OCI-LY1 (cell line): Measurements from ENCODE around the gene PDXDC1.
A peak's percentile ranks its signal among the peaks of the same experiment; 100 is the strongest.
"Not testable (repeated sequence)": the region's sequence is repeated elsewhere in the genome, so short reads cannot be mapped to it uniquely, and the experiment has no call there.

Experiments used
- H2AFZ ChIP-seq: fragments of 200-600 bp; sonication (generic), shearing (Covaris generic); 2 replicates; pipeline ENCODE4 v1.6.0; 2014; ENCODE audit warnings: antibody characterized with exemption, mild to moderate bottlenecking, low read length
- H3F3A ChIP-seq: fragments of 200-600 bp; sonication (generic), shearing (Covaris generic); 2 replicates; pipeline ENCODE4 v1.6.0; 2014; ENCODE audit warnings: mild to moderate bottlenecking, antibody characterized with exemption, low read length, moderate library complexity; ENCODE audit not compliant: insufficient read depth
- H3K27ac ChIP-seq: fragments of 200-600 bp; sonication (generic); 2 replicates; pipeline ENCODE4 v1.5.1; 2014; ENCODE audit warnings: low read length, mixed run types, mild to moderate bottlenecking, low read depth; ENCODE audit not compliant: poor library complexity, severe bottlenecking
- H3K27me3 ChIP-seq: fragments of 200-600 bp; sonication (generic); 2 replicates; pipeline ENCODE4 v1.6.0; 2014; ENCODE audit warnings: antibody characterized with exemption, mild to moderate bottlenecking, low read length, moderate library complexity; ENCODE audit not compliant: insufficient read depth
- H3K36me3 ChIP-seq: fragments of 200-600 bp; sonication (generic); 2 replicates; pipeline ENCODE4 v1.6.1; 2014; ENCODE audit warnings: mild to moderate bottlenecking, antibody characterized with exemption, low read length, moderate library complexity, mixed read lengths; ENCODE audit not compliant: insufficient read depth
- H3K4me1 ChIP-seq: fragments of 200-600 bp; sonication (generic); 2 replicates; pipeline ENCODE4 v1.5.1; 2014; ENCODE audit warnings: mild to moderate bottlenecking, low read length, moderate library complexity; ENCODE audit not compliant: insufficient read depth, severe bottlenecking
- H3K4me2 ChIP-seq: fragments of 200-600 bp; sonication (generic), shearing (Covaris generic); 2 replicates; pipeline ENCODE4 v1.6.1; 2014; ENCODE audit warnings: low read length
- H3K4me3 ChIP-seq: fragments of 200-600 bp; sonication (generic); 2 replicates; pipeline ENCODE4 v1.5.1; 2014; ENCODE audit warnings: low read length, low read depth, mild to moderate bottlenecking, mixed read lengths; ENCODE audit not compliant: poor library complexity, severe bottlenecking
- H3K79me2 ChIP-seq: fragments of 200-600 bp; shearing (Covaris generic); 2 replicates; pipeline ENCODE4 v1.6.1; 2016; ENCODE audit warnings: mixed run types, low read length, mixed read lengths; ENCODE audit not compliant: insufficient read depth
- H3K9ac ChIP-seq: fragments of 200-600 bp; sonication (generic), shearing (Covaris generic); 2 replicates; pipeline ENCODE4 v1.6.1; 2014; ENCODE audit warnings: mild to moderate bottlenecking, low read length, mixed read lengths
- H3K9me2 ChIP-seq: fragments of 200-600 bp; sonication (generic), shearing (Covaris generic); 2 replicates; pipeline ENCODE4 v1.6.1; 2014; ENCODE audit warnings: low read depth, mild to moderate bottlenecking, low read length, mixed read lengths
- H3K9me3 ChIP-seq: fragments of 200-600 bp; shearing (Covaris generic); 2 replicates; pipeline ENCODE4 v1.6.1; 2014; ENCODE audit warnings: low read length, mixed read lengths
- H4K20me1 ChIP-seq: fragments of 200-600 bp; sonication (generic), shearing (Covaris generic); 2 replicates; pipeline ENCODE4 v1.6.0; 2016; ENCODE audit warnings: mild to moderate bottlenecking, low read length; ENCODE audit not compliant: insufficient read depth

Gene PDXDC1

DNA sequence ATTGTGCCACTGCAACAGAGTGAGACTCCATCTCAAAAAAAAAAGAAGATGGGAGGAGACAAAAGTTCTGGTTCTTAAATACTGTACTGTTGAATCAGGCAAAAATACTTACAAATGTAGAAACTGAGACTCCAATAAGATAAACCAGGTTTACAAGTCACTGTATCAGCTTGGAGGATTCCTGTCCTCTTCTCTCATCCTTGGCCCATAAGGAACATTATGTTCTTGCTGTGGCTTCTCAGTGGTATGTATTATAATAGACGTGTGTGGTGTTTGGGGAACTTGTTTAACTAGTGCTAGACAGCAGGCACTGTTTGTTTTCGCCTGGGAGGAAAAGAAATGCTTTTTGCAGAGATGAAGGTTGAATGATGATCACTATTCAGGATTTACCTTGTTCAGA lies 7.7 kb downstream of the PDXDC1 start:
- peaks cover 14% of the 10 kb centered on the region; the same call in 1 of the 2 replicates for H3K79me2 ChIP-seq
- H3K36me3 ChIP-seq, result peaks cover 20% of the 10 kb centered on the region; the same call in 1 of the 2 replicates
- peaks cover 22% of the 10 kb centered on the region for H3K4me1 ChIP-seq
- H3K9me3 ChIP-seq, H3K4me3 ChIP-seq, H3K9me2 ChIP-seq, H3K9ac ChIP-seq, H3K4me2 ChIP-seq, H2AFZ ChIP-seq, H3K27ac ChIP-seq, H4K20me1 ChIP-seq, H3F3A ChIP-seq, H3K27me3 ChIP-seq: not testable (repeated sequence)

DNA sequence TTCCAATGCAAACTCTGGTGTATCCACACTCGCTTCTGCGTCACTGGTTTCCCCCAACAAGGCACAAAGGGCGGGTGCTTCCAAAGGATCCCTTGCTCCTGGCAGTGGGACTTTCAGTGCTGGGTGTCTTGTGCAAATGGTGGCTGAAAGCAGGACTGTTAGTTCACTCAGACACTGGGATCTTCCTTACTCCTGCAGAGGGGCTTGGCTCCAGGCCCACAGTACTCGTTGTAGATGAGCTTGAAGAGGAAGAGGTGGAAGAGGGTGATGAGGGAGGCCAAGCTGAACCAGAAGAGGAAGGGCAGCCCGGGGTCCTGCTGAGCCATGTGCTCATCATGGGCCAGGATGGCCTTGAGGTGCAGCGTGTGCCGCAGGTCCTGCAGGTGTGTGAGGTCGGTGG lies 13.3 kb downstream of the PDXDC1 start:
- H3K9me3 ChIP-seq, H2AFZ ChIP-seq, H3K27me3 ChIP-seq, H3K4me2 ChIP-seq, H3F3A ChIP-seq, H3K4me3 ChIP-seq, H4K20me1 ChIP-seq, H3K9me2 ChIP-seq, H3K9ac ChIP-seq, H3K27ac ChIP-seq: not testable (repeated sequence)
- H3K36me3 ChIP-seq, result peaks cover 24% of the 10 kb centered on the region
- peaks cover 24% of the 10 kb centered on the region; the same call in 1 of the 2 replicates for H3K79me2 ChIP-seq
- peaks cover 12% of the 10 kb centered on the region for H3K4me1 ChIP-seq

DNA sequence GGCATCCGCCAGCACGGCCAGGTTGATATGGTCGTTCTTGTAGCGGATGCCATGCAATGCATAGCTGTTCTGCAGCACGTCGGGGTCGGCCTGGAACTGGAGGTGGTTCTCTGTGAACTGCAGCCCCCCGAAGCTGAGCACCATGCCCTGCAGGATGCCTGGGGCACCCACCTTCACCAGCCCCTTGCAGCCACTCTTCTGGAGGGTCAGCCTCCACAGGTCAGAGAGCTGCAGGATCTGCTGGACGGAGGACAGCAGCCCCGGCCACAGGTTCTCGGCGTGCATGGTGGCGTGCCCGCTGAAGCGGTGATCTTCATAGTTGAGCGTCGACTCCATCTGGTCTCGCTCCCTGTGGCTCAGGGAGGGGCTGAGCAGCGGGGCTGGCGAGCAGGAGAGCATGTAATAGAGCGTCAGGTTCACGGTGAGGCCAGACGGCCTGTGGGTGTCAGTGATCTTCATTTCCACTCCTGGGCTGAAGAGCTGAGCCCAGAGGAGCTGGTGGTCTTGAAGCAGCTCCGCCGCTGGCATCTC lies 13.9 kb downstream of the PDXDC1 start:
- H4K20me1 ChIP-seq, H3K9me3 ChIP-seq, H2AFZ ChIP-seq, H3K9ac ChIP-seq, H3K27me3 ChIP-seq, H3K9me2 ChIP-seq, H3K4me3 ChIP-seq, H3F3A ChIP-seq: not testable (repeated sequence)
- Histone ChIP-seq H3K36me3 (peaks cover 24% of the 10 kb centered on the region), H3K4me1 (peaks cover 12% of the 10 kb centered on the region), H3K79me2 (peaks cover 22% of the 10 kb centered on the region; the same call in 1 of the 2 replicates), H3K4me2 (peak overlapping the region; percentile 36; the same call in 1 of the 2 replicates), H3K27ac (peak overlapping the region; percentile 11)

DNA sequence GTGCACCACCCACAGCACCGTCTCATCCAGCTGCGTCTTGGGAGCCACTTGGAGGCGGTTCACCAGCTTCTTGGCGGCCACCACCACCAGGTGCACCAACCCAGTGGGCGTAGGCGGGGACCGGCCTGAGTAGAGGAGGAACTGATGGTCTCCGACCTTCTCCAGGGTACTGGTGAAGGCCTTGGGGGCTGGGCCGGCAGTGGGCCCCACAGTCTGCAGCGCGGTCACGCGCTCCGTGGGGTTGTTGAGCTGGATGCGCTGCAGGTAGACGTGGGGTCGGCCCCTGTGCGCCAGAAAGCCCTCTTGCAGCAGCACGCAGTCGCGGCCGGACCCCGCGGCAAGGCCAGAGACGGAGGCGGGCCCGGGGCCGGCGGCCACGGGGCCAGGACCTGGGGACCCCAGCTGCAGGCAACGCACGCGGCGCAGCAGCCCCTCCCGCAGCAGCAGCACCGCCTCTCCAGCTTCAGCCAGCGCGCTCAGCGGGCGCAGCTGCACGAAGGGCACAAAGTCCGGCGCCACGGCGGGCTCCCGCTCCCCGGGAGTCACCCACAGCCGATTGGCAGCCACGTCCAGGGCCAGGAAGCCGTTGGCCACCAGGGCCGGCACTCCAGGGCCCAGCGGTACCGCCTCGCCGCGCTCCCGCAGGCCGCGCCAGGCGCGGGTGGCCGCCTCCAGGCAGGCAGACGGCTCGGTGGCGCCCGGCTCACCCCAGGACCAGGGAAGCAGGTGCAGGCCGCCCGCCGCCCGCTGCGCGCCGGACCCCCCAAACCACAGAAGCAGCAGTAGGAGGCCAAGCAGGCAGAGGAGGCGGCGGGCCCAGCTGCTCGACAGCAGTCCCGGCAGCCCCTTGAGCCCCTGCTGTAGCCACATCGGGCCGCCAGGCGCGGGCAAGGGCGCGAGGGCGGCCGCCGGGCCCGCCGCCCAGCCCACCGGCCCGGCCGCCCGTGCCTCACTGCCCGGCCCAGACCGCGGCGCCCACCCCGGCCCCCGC lies 14.8 kb downstream of the PDXDC1 start:
- Histone ChIP-seq H3K4me2 (peak overlapping the region; percentile 36; the same call in 1 of the 2 replicates), H3K79me2 (peaks cover 20% of the 10 kb centered on the region; the same call in 1 of the 2 replicates)
- H3K4me3 ChIP-seq, result not testable (repeated sequence)

DNA sequence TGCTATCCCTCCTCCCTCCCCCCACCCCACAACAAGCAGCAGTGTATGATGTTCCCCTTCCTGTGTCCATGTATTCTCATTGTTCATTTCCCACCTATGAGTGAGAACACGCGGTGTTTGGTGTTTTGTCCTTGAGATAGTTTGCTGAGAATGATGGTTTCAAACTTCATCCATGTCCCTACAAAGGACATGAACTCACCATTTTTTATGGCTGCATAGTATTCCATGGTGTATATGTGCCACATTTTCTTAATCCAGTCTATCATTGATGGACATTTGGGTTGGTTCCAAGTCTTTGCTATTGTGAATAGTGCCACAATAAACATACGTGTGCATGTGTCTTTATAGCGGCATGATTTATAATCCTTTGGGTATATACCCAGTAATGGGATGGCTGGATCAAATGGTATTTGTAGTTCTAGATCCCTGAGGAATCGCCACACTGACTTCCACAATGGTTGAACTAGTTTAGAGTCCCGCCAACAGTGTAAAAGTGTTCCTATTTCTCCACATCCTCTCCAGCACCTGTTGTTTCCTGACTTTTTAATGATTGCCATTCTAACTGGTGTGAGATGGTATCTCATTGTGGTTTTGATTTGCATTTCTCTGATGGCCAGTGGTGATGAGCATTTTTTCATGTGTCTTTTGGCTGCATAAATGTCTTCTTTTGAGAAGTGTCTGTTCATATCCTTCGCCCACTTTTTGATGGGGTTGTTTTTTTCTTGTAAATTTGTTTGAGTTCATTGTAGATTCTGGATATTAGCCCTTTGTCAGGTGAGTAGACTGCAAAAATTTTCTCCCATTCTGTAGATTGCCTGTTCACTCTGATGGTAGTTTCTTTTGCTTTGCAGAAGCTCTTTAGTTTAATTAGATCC lies 18.7 kb downstream of the PDXDC1 start:
- not testable (repeated sequence) for H3F3A ChIP-seq, H2AFZ ChIP-seq, H3K79me2 ChIP-seq, H3K36me3 ChIP-seq, H3K9me3 ChIP-seq, H3K27me3 ChIP-seq, H3K27ac ChIP-seq, H3K9ac ChIP-seq, H3K4me1 ChIP-seq, H3K9me2 ChIP-seq, H4K20me1 ChIP-seq, H3K4me3 ChIP-seq, H3K4me2 ChIP-seq

More for the DNA sequence above, 14.8 kb downstream of the PDXDC1 start:
- Histone ChIP-seq H3K36me3 (peaks cover 23% of the 10 kb centered on the region), H3K27ac (peak overlapping the region; percentile 11), H3K4me1 (peaks cover 12% of the 10 kb centered on the region)
- not testable (repeated sequence) for H3K9me3 ChIP-seq, H3K27me3 ChIP-seq, H3K9me2 ChIP-seq, H3K9ac ChIP-seq, H2AFZ ChIP-seq, H4K20me1 ChIP-seq, H3F3A ChIP-seq

DNA sequence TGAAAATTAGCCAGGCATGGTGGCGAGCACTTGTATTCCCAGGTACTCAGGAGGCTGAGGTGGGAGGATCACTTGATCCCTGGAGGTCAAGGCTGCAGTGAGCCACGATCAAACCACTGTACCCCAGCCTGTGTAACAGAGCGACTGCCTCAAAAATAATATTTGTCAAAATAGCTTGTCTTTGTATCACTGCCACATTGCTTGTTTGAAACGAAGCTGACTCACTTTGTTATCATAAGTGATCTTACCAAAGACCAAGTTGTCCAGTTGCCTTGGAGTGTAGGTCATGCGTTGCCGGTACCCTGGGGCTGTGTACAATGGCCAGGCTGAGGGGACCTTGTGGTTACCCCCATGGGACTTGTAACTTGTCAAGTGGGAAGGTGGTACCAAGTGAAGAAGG lies 21.9 kb downstream of the PDXDC1 start:
- H4K20me1 ChIP-seq, H3K4me3 ChIP-seq, H3F3A ChIP-seq, H2AFZ ChIP-seq, H3K9me3 ChIP-seq, H3K9ac ChIP-seq, H3K27ac ChIP-seq, H3K9me2 ChIP-seq, H3K79me2 ChIP-seq, H3K4me2 ChIP-seq, H3K4me1 ChIP-seq, H3K27me3 ChIP-seq: not testable (repeated sequence)
- H3K36me3 ChIP-seq, result peaks cover 15% of the 10 kb centered on the region

DNA sequence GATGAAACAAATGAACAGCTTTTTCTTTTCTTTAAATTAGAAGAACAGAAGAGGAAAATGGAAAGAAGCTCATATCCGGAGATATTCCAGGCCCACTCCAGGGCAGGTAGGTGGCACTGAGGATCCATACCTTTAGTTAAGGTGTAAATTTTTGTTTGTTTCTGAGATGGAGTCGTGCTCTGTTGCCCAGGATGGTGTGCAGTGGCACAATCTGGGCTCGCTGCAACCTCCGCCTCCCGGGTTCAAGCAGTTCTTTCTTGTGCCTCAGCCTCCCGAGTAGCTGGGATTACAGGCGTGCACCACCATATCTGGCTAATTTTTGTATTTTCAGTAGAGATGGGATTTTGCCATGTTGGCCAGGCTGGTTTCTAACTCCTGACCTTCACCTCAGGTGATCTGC lies 23.5 kb downstream of the PDXDC1 start:
- H3K4me1 ChIP-seq, result not testable (repeated sequence)

More for the DNA sequence above, 23.5 kb downstream of the PDXDC1 start:
- not testable (repeated sequence) for H3F3A ChIP-seq, H3K9ac ChIP-seq, H3K27me3 ChIP-seq, H3K4me3 ChIP-seq, H2AFZ ChIP-seq, H3K9me3 ChIP-seq, H3K27ac ChIP-seq, H4K20me1 ChIP-seq, H3K79me2 ChIP-seq, H3K9me2 ChIP-seq, H3K4me2 ChIP-seq
- peaks cover 15% of the 10 kb centered on the region for H3K36me3 ChIP-seq
